ENCODE data around the gene SLC26A11. TPM values are rescaled to one million over a fixed set of nuclear protein-coding genes. Genes with fewer than 3 reads are reported as not detected.

The SLC26A11 gene
- total RNA-seq, 1 experiment from 2014 or later = 17.7 TPM

GRCh38 chr17:80277751-80278671, 57.8 kb downstream of the SLC26A11 start:
- Histone ChIP-seq H3K79me2 (ENCODE audit: insufficient read depth, low read length) (no peaks in the 10 kb centered on the region), H3K4me2 (ENCODE audit: low read length) (no peak overlapping the region), H3K27me3 (ENCODE audit: insufficient read depth, low read length) (no peaks in the 10 kb centered on the region), H3K4me3 (replicated peaks in 1 of 2; ENCODE audit: low read depth in 1 of 2, low read length in 2 of 2) (no peak overlapping the region), H3K4me1 (ENCODE audit: control insufficient read depth in 1 of 2, insufficient read depth in 2 of 2, low read length in 2 of 2) (peaks cover 0 to 12% of the 10 kb centered on the region in 2 experiments; a peak in 1 of 4 replicates), H4K20me1 (ENCODE audit: insufficient read depth) (no peaks in the 10 kb centered on the region), H3K9me2 (ENCODE audit: insufficient read depth) (no peaks in the 10 kb centered on the region), H3K36me3 (ENCODE audit: control insufficient read depth in 1 of 2, insufficient read depth in 2 of 2, low read length in 2 of 2) (no peaks in the 10 kb centered on the region), H3K9me3 (ENCODE audit: control insufficient read depth in 1 of 2, insufficient read depth in 1 of 2, low read depth in 1 of 2, low read length in 2 of 2) (no peaks in the 10 kb centered on the region), H2AFZ (ENCODE audit: low read depth, low read length, poor library complexity, severe bottlenecking) (no peak overlapping the region), H3K27ac (ENCODE audit: low read depth, low read length) (peak overlapping the region; percentile 41; the same call in 1 of the 2 replicates), H3K9ac (ENCODE audit: low read length) (no peak overlapping the region)
- ATAC-seq (peak; percentile 35; the same call in 1 of the 2 replicates), DNase-seq (ENCODE audit: low read depth, low spot score) (no peak)
- CTCF ChIA-PET = no interaction called here
- RAD21 ChIA-PET (ENCODE audit: low non-redundant PET in 1 of 2, low total read pairs in 2 of 2, uncharacterized antibody in 2 of 2, unreplicated experiment in 2 of 2) = no interaction called here
- no TSS peak for BruUV-seq (replicated peaks)
- intact Hi-C loops (cut with micrococcal nuclease) = no loop called here
- TF ChIP-seq ZNF274 (IDR thresholded peaks at IDR 0.05; ENCODE audit: low read depth, low read length) = no peak
- no peak for TF ChIP-seq EZH2 (IDR thresholded peaks at IDR 0.05)
- no peak for TF ChIP-seq SRF (IDR thresholded peaks at IDR 0.05; ENCODE audit: low read depth)
- TF ChIP-seq FOSL1 (IDR thresholded peaks at IDR 0.05; ENCODE audit: low read depth) = no peak
- TF ChIP-seq SP1 (IDR thresholded peaks at IDR 0.05; ENCODE audit: low read depth) = no peak
- no peak for TF ChIP-seq RAD21 (IDR thresholded peaks at IDR 0.05; ENCODE audit: low read depth)
- TF ChIP-seq MAX (IDR thresholded peaks at IDR 0.05) = no peak
- TF ChIP-seq ZFX (IDR thresholded peaks at IDR 0.05) = no peak
- no peak for TF ChIP-seq POLR2AphosphoS5 (IDR thresholded peaks at IDR 0.05; ENCODE audit: low read depth, low read length)
- POLR2A ChIA-PET = no interaction called here

- ChIA-PET CTCF (no interaction called here), POLR2A (no interaction called here), RAD21 (ENCODE audit: low non-redundant PET in 1 of 2, low total read pairs in 2 of 2, uncharacterized antibody in 2 of 2, unreplicated experiment in 2 of 2) (no interaction called here)
- Histone ChIP-seq H3K79me2 (ENCODE audit: insufficient read depth, low read length) (no peaks in the 10 kb centered on the region), H3K36me3 (ENCODE audit: control insufficient read depth in 1 of 2, insufficient read depth in 2 of 2, low read length in 2 of 2) (no peaks in the 10 kb centered on the region), H3K27ac (ENCODE audit: low read depth, low read length) (no peak overlapping the region), H4K20me1 (ENCODE audit: insufficient read depth) (peaks cover 4% of the 10 kb centered on the region; the same call in 1 of the 2 replicates), H3K4me3 (replicated peaks in 1 of 2; ENCODE audit: low read depth in 1 of 2, low read length in 2 of 2) (no peak overlapping the region), H3K9me3 (ENCODE audit: control insufficient read depth in 1 of 2, insufficient read depth in 1 of 2, low read depth in 1 of 2, low read length in 2 of 2) (no peaks in the 10 kb centered on the region), H3K4me2 (ENCODE audit: low read length) (no peak overlapping the region), H3K9me2 (ENCODE audit: insufficient read depth) (no peaks in the 10 kb centered on the region), H3K27me3 (ENCODE audit: insufficient read depth, low read length) (no peaks in the 10 kb centered on the region), H3K9ac (ENCODE audit: low read length) (no peak overlapping the region), H3K4me1 (ENCODE audit: control insufficient read depth in 1 of 2, insufficient read depth in 2 of 2, low read length in 2 of 2) (peaks cover 0 to 12% of the 10 kb centered on the region in 2 experiments; a peak in 1 of 4 replicates), H2AFZ (ENCODE audit: low read depth, low read length, poor library complexity, severe bottlenecking) (no peak overlapping the region)
- DNase-seq (ENCODE audit: low read depth, low spot score) (no peak), ATAC-seq (no peak)
- intact Hi-C loops (cut with micrococcal nuclease) = no loop called here
- BruUV-seq (replicated peaks) = no TSS peak
- TF ChIP-seq SP1 (IDR thresholded peaks at IDR 0.05; ENCODE audit: low read depth) (no peak), TCF7L2 (IDR thresholded peaks at IDR 0.05; ENCODE audit: borderline replicate concordance, extremely low read depth, insufficient read depth, insufficient read length) (no peak), ATF3 (IDR thresholded peaks at IDR 0.05) (no peak), EZH2 (IDR thresholded peaks at IDR 0.05) (no peak), CTCF (IDR thresholded peaks at IDR 0.05 in 2 of 3, conservative IDR thresholded peaks at IDR 0.05 in 1 of 3; ENCODE audit: borderline replicate concordance in 1 of 3, insufficient read depth in 1 of 3, low read depth in 2 of 3, low read length in 2 of 3) (no peak), EGR1 (IDR thresholded peaks at IDR 0.05; ENCODE audit: low read depth) (no peak), CEBPB (IDR thresholded peaks at IDR 0.05; ENCODE audit: low read depth) (no peak), RAD21 (IDR thresholded peaks at IDR 0.05; ENCODE audit: low read depth) (no peak), ELF1 (IDR thresholded peaks at IDR 0.05; ENCODE audit: borderline replicate concordance, low read depth) (no peak), SIN3A (IDR thresholded peaks at IDR 0.05; ENCODE audit: low read depth) (no peak), MAX (IDR thresholded peaks at IDR 0.05) (no peak), ZNF274 (IDR thresholded peaks at IDR 0.05; ENCODE audit: low read depth, low read length) (no peak), POLR2A (IDR thresholded peaks at IDR 0.05; ENCODE audit: borderline replicate concordance, extremely low read depth, insufficient read depth, insufficient read length) (no peak), JUND (IDR thresholded peaks at IDR 0.05) (no peak), FOSL1 (IDR thresholded peaks at IDR 0.05; ENCODE audit: low read depth) (no peak), CBX3 (IDR thresholded peaks at IDR 0.05; ENCODE audit: low read depth) (no peak), POLR2AphosphoS5 (IDR thresholded peaks at IDR 0.05; ENCODE audit: low read depth, low read length) (no peak)
Observed at GRCh38 chr17:80279895-80280294, 59.7 kb downstream of the SLC26A11 start.

Data from HCT116 (cell line).